Spleen (tissue), 11 donors: ENCODE results near the gene ENOPH1. TPM values are rescaled to one million over a fixed set of nuclear protein-coding genes. Genes with fewer than 3 reads are reported as not detected.

ENCODE experiments used
- DNase-seq: peaks from one replicate; pipeline ENCODE4 v3.0.0-alpha.2; 2020
- H3K27ac ChIP-seq, 8 donors: fragments of 200-600 bp; sonication (generic) in 7 of 8; 1 replicate in 4 of 8; 2 replicates in 4 of 8; pipeline versions ENCODE4 v1.5.0 to v1.8.0; 2016 to 2021; ENCODE audit warnings: inconsistent platforms in 4 of 8, mild to moderate bottlenecking in 4 of 8, moderate library complexity in 1 of 8
- H3K27me3 ChIP-seq, 7 donors: fragments of 200-600 bp; sonication (generic) in 6 of 7; replicated peaks in 1 of 7; 1 replicate in 4 of 7; 2 replicates in 3 of 7; pipeline versions ENCODE4 v1.5.0 to v1.8.0; 2016 to 2021; ENCODE audit warnings: inconsistent platforms in 3 of 7, mild to moderate bottlenecking in 1 of 7
- H3K36me3 ChIP-seq, 6 donors: fragments of 200-600 bp; sonication (generic) in 5 of 6; 1 replicate in 4 of 6; 2 replicates in 2 of 6; pipeline versions ENCODE4 v1.5.0 to v1.8.0; 2016 to 2021; ENCODE audit warnings: inconsistent platforms in 2 of 6
- H3K4me1 ChIP-seq, 6 donors: fragments of 200-600 bp; sonication (generic) in 5 of 6; 1 replicate in 3 of 6; 2 replicates in 3 of 6; pipeline versions ENCODE4 v1.5.0 to v1.8.0; 2016 to 2021; ENCODE audit warnings: inconsistent platforms in 3 of 6
- H3K4me3 ChIP-seq, 8 donors: fragments of 200-600 bp; sonication (generic) in 7 of 8; 1 replicate in 4 of 8; 2 replicates in 4 of 8; pipeline versions ENCODE4 v1.5.0 to v1.8.0; 2016 to 2021; ENCODE audit warnings: inconsistent platforms in 4 of 8, mild to moderate bottlenecking in 4 of 8, moderate library complexity in 2 of 8
- H3K9me3 ChIP-seq, 8 donors: fragments of 200-600 bp; sonication (generic) in 7 of 8; 1 replicate in 4 of 8; 2 replicates in 4 of 8; pipeline versions ENCODE4 v1.5.0 to v1.8.0; 2016 to 2021; ENCODE audit warnings: inconsistent platforms in 4 of 8
- POLR2A ChIP-seq, 3 donors: fragments of 450-650 bp; IDR thresholded peaks; one replicate each; pipeline ENCODE4 v1.5.1; 2017; ENCODE audit warnings: antibody characterized with exemption in 3 of 3, mild to moderate bottlenecking in 1 of 3
- POLR2AphosphoS5 ChIP-seq, 3 donors: sonication (generic); formaldehyde crosslinking; IDR thresholded peaks; one replicate each; pipeline ENCODE4 v1.5.1; 2017; ENCODE audit warnings: antibody characterized with exemption in 3 of 3
- WGBS, 5 donors: extraction: QIAGEN DNeasy Blood & Tissue Kit in 3 of 5; methylation state at CpG; one replicate each; pipeline versions ENCODE4 v1.1.5 to v1.1.7; 2013 to 2018; 5-methylcytosine and 5-hydroxymethylcytosine counted together
- intact Hi-C: fragments of 100-400 bp; cut with DNase I; formaldehyde crosslinking; loops from one replicate; pipeline ENCODE4 v1.15.0; 2023; ENCODE audit warnings: low total_unique reads
- polyA plus RNA-seq, 3 donors: library from polyadenylated mRNA; stranded (reverse); fragments of 200-250 nt; gene quantifications; one replicate each; pipeline ENCODE4 v1.2.1, GENCODE V29; 2013
- total RNA-seq, 7 donors: library from RNA; depleted of rRNA in 3 of 7; stranded (reverse); fragments of >200 nt in 3 of 7; fragmentation: NEBNext Ultra II Directional in 4 of 7; extraction: Animal tissue kit (Norgen Biotek cat#: 25700) in 4 of 7; gene quantifications; one replicate each; pipeline versions ENCODE4 v1.1.0 to v1.2.1, GENCODE V29; 2016 to 2021
- TF ChIP-seq, protein P1 (sequence below), 11 experiments: fragments of 200-600 bp in 7 of 11; fragments of 450-650 bp in 4 of 11; sonication (generic) in 4 of 11; IDR thresholded peaks in 8 of 11; conservative IDR thresholded peaks in 3 of 11; 1 replicate in 7 of 11; 2 replicates in 4 of 11; pipeline versions ENCODE4 v1.4.0 to v1.8.0; 2016 to 2021; ENCODE audit warnings: antibody characterized with exemption in 11 of 11, inconsistent platforms in 4 of 11, mild to moderate bottlenecking in 1 of 11
- donor health status: healthy with polysubstance abuse.
- donor health status: DM: no; HTN: no; CAD: no; lungs with moderate emphysema.
- donor health status: DM: no; HTN: no; CAD: no.
- donor health status: Bipolar disorder and iron deficiency.
- donor health status: healthy.
- donor health status: DM: no; HTN: no; CAD: no.
- donor health status: DM: yes; HTN: yes; CAD: no.

Gene ENOPH1
- total and polyA plus RNA-seq, 10 donors, result 21.6 to 35.9 (median 28.5) TPM

DNA sequence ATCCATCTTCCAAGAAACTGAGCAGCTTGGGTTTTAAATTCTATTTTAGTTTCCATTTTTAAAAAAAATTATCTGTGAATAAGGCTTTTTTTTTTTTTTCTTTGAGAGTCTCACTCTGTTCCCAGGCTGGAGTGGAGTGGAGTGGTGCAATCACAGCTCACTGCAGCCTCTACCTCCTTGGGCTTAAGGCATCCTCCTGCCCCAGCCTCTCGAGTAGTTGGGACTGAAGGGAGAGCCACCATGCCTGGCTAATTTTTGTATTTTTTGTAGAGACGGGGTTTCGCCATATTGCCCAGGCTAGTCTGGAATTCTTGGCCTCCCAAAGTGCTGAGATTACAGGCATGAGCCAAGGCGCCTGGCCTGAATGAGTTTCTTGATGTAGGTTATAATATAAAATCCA lies 1.4 kb downstream of the ENOPH1 start:
- Histone ChIP-seq H3K9me3 (no peaks in the 10 kb centered on the region), H3K36me3 (peaks cover 0 to 33% (median 5%) of the 10 kb centered on the region in 6 donors), H3K4me3 (peak overlapping the region in 5 of 8 donors; percentile 83 to 98 (median 96)), H3K27ac (peak overlapping the region in 1 of 8 donors; percentile 99), H3K4me1 (peaks cover 33 to 77% (median 52%) of the 10 kb centered on the region in 6 donors), H3K27me3 (no peaks in the 10 kb centered on the region)
- intact Hi-C loops, result no loop called here
- no peak for TF ChIP-seq POLR2A (IDR thresholded peaks at IDR 0.05)
- TF ChIP-seq, protein P1, sequence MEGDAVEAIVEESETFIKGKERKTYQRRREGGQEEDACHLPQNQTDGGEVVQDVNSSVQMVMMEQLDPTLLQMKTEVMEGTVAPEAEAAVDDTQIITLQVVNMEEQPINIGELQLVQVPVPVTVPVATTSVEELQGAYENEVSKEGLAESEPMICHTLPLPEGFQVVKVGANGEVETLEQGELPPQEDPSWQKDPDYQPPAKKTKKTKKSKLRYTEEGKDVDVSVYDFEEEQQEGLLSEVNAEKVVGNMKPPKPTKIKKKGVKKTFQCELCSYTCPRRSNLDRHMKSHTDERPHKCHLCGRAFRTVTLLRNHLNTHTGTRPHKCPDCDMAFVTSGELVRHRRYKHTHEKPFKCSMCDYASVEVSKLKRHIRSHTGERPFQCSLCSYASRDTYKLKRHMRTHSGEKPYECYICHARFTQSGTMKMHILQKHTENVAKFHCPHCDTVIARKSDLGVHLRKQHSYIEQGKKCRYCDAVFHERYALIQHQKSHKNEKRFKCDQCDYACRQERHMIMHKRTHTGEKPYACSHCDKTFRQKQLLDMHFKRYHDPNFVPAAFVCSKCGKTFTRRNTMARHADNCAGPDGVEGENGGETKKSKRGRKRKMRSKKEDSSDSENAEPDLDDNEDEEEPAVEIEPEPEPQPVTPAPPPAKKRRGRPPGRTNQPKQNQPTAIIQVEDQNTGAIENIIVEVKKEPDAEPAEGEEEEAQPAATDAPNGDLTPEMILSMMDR (IDR thresholded peaks at IDR 0.05 in 8 of 11, conservative IDR thresholded peaks at IDR 0.05 in 3 of 11), result no peak
- no peak for TF ChIP-seq POLR2AphosphoS5 (IDR thresholded peaks at IDR 0.05)
- DNase-seq, result no peak
- 92 to 97% (median 95%) methylated on average over 4 of the region's 4 CpGs for WGBS, 5 donors

DNA sequence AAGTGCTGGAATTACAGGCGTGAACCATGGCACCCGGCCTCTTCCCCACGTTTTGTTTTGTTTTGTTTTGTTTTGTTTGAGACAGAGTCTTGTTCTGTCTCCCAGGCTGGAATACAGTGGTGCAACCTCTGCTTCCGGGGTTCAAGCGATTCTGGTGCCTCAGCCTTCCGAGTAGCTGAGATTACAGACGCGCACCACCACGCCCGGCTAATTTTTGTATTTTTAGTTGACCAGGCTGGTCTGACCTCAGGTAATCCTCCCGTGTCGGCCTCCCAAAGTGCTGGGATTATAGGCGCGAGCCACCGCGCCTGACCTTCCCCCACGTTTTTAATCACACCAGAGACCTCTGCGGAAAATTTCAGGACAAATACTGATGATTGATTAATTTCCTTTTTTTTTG lies 2.2 kb downstream of the ENOPH1 start:
- no peak overlapping the region for H3K27ac ChIP-seq
- 79 to 88% (median 87%) methylated on average over 18 of the region's 18 CpGs for WGBS, 5 donors
- TF ChIP-seq POLR2A (IDR thresholded peaks at IDR 0.05) (no peak), POLR2AphosphoS5 (IDR thresholded peaks at IDR 0.05) (no peak)
- TF ChIP-seq, protein P1 (IDR thresholded peaks at IDR 0.05 in 8 of 11, conservative IDR thresholded peaks at IDR 0.05 in 3 of 11), result no peak
- no peak for DNase-seq
- no peak overlapping the region for H3K4me3 ChIP-seq
- H3K36me3 ChIP-seq, result peaks cover 0 to 30% (median 0%) of the 10 kb centered on the region in 6 donors
- no peaks in the 10 kb centered on the region for H3K9me3 ChIP-seq
- H3K27me3 ChIP-seq, result no peaks in the 10 kb centered on the region
- intact Hi-C loops, result no loop called here
- H3K4me1 ChIP-seq, result peaks cover 25 to 77% (median 44%) of the 10 kb centered on the region in 6 donors

DNA sequence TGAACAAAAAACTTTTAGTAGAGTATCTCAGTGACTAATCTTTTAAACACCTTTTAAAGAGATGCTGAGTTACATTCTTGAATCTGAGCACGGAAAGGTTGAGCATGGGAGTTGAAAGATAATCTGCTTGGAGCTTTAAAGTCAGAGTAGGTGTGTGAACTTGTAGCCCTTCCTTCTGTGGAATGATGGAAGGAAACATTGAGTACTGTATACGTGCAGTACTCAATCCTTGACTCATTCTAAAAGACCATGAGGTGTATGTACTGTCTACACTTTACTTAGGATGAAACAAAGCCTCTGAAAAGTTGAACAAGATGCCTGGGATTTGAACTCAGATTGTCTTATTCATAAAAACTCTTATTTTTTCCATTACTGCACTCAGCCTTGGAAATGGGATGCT lies 3.4 kb downstream of the ENOPH1 start:
- Histone ChIP-seq H3K4me3 (no peak overlapping the region), H3K27me3 (no peaks in the 10 kb centered on the region), H3K36me3 (peaks cover 0 to 25% (median 0%) of the 10 kb centered on the region in 6 donors), H3K4me1 (peaks cover 20 to 69% (median 33%) of the 10 kb centered on the region in 6 donors), H3K9me3 (no peaks in the 10 kb centered on the region), H3K27ac (no peak overlapping the region)
- intact Hi-C loops, result no loop called here
- 70 to 86% (median 76%) methylated on average over 2 of the region's 2 CpGs for WGBS, 5 donors
- TF ChIP-seq POLR2A (IDR thresholded peaks at IDR 0.05), result no peak
- no peak for TF ChIP-seq POLR2AphosphoS5 (IDR thresholded peaks at IDR 0.05)
- TF ChIP-seq, protein P1 (IDR thresholded peaks at IDR 0.05 in 8 of 11, conservative IDR thresholded peaks at IDR 0.05 in 3 of 11), result no peak
- DNase-seq, result no peak

DNA sequence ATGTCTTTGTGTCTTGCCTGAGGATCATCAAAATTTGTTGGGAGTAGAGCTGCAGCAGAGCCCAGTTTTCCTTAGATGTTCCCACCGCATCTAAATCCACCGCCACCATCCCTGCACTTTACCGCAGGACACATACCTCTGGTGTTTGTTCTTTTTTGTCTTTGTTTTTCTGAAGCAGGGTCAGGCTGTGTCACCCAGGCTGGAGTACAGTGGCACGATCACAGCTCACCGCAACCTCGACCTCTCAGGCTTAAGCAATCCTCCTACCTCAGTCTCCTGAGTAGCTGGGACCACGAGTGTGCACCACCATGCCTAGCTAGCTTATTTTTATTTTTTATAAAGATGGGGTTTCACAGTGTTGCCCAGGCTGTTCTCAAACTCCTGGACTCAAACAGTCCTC lies 4.6 kb downstream of the ENOPH1 start:
- H3K4me3 ChIP-seq, result no peak overlapping the region
- H3K27me3 ChIP-seq, result no peaks in the 10 kb centered on the region
- H3K27ac ChIP-seq, result no peak overlapping the region
- 92 to 96% (median 95%) methylated on average over 7 of the region's 7 CpGs for WGBS, 5 donors
- H3K36me3 ChIP-seq, result peaks cover 0 to 25% (median 0%) of the 10 kb centered on the region in 6 donors
- H3K4me1 ChIP-seq, result peaks cover 20 to 81% (median 33%) of the 10 kb centered on the region in 6 donors
- no peaks in the 10 kb centered on the region for H3K9me3 ChIP-seq
- TF ChIP-seq POLR2AphosphoS5 (IDR thresholded peaks at IDR 0.05) (no peak), POLR2A (IDR thresholded peaks at IDR 0.05) (no peak)
- TF ChIP-seq, protein P1 (IDR thresholded peaks at IDR 0.05 in 8 of 11, conservative IDR thresholded peaks at IDR 0.05 in 3 of 11), result no peak
- DNase-seq, result no peak
- intact Hi-C loops, result no loop called here
